Endothelial cell of umbilical vein (primary cell): ENCODE results near the gene HYPK.

Experiments
- GATA2 ChIP-seq: IDR thresholded peaks from 2 replicates; pipeline ENCODE4 v1.7.0; 2011; ENCODE audit warnings: low read depth, mild to moderate bottlenecking, moderate library complexity, mixed read lengths, low read length; ENCODE audit not compliant: insufficient read length, insufficient read depth
- POLR2A ChIP-seq: IDR thresholded peaks from 2 replicates; pipeline ENCODE4 v1.6.1; 2012; ENCODE audit warnings: low read depth, mild to moderate bottlenecking, control low read depth, low read length
- POLR2AphosphoS5 ChIP-seq: IDR thresholded peaks from 2 replicates; pipeline ENCODE4 v1.6.1; 2012; ENCODE audit warnings: low read depth, mild to moderate bottlenecking, control low read depth, low read length, moderate library complexity; ENCODE audit not compliant: insufficient read depth
- TF ChIP-seq, protein P1 (sequence below), 2 donors: IDR thresholded peaks; 1 replicate in 1 of 2; 2 replicates in 1 of 2; pipeline ENCODE4 v1.5.1; 2011; ENCODE audit warnings: low read length in 2 of 2, mild to moderate bottlenecking in 2 of 2, moderate library complexity in 2 of 2, control low read depth in 1 of 2, inconsistent platforms in 1 of 2, low read depth in 1 of 2; ENCODE audit not compliant: insufficient read depth in 1 of 2; ENCODE audit errors: extremely low read depth in 1 of 2

DNA sequence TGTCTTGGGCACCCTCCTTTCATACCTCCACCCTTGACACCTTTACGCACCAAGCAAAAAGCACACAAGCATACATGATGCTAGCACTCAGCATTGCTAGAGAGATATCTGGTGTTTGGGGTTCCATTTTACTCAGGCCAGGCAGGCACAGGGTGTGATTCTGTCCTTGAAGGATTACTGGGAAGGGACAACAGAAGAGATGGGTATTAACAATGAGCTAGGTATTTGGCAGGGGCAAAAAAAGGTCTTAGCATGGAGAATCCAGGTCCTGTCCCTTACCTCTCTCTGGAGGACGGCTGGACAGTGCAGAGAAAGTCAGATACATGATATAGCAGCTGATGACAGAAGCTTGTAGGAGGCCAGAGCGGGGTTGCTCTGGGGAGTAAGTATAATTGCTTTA, 3.8 kb upstream of the HYPK start:
- TF ChIP-seq, protein P1, sequence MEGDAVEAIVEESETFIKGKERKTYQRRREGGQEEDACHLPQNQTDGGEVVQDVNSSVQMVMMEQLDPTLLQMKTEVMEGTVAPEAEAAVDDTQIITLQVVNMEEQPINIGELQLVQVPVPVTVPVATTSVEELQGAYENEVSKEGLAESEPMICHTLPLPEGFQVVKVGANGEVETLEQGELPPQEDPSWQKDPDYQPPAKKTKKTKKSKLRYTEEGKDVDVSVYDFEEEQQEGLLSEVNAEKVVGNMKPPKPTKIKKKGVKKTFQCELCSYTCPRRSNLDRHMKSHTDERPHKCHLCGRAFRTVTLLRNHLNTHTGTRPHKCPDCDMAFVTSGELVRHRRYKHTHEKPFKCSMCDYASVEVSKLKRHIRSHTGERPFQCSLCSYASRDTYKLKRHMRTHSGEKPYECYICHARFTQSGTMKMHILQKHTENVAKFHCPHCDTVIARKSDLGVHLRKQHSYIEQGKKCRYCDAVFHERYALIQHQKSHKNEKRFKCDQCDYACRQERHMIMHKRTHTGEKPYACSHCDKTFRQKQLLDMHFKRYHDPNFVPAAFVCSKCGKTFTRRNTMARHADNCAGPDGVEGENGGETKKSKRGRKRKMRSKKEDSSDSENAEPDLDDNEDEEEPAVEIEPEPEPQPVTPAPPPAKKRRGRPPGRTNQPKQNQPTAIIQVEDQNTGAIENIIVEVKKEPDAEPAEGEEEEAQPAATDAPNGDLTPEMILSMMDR (IDR thresholded peaks at IDR 0.05; ENCODE audit: extremely low read depth in 1 of 2, insufficient read depth in 1 of 2, low read depth in 1 of 2, low read length in 2 of 2), result no peak
- TF ChIP-seq GATA2 (no peak), POLR2A (no peak), POLR2AphosphoS5 (no peak)
